ENCODE measurements around the gene SMAD6.

GRCh38 chr15:66771351-66771650 is 69.3 kb downstream of the SMAD6 start:
- TF ChIP-seq, protein P1, sequence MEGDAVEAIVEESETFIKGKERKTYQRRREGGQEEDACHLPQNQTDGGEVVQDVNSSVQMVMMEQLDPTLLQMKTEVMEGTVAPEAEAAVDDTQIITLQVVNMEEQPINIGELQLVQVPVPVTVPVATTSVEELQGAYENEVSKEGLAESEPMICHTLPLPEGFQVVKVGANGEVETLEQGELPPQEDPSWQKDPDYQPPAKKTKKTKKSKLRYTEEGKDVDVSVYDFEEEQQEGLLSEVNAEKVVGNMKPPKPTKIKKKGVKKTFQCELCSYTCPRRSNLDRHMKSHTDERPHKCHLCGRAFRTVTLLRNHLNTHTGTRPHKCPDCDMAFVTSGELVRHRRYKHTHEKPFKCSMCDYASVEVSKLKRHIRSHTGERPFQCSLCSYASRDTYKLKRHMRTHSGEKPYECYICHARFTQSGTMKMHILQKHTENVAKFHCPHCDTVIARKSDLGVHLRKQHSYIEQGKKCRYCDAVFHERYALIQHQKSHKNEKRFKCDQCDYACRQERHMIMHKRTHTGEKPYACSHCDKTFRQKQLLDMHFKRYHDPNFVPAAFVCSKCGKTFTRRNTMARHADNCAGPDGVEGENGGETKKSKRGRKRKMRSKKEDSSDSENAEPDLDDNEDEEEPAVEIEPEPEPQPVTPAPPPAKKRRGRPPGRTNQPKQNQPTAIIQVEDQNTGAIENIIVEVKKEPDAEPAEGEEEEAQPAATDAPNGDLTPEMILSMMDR (IDR thresholded peaks at IDR 0.05) = no peak
- no peak for TF ChIP-seq POLR2A (IDR thresholded peaks at IDR 0.05)

Measured in heart left ventricle (tissue), 13 donors.